Panc1 (cell line): ENCODE data around the gene SLC22A5. TPM values are rescaled to one million over a fixed set of nuclear protein-coding genes. Genes with fewer than 3 reads are reported as not detected.

Source experiments
- ATAC-seq: fragments of 200-7000 bp; cut with Tn5 transposase; 2 replicates; pipeline ENCODE4 v1.9.1; 2020; ENCODE audit warnings: mild to moderate bottlenecking, moderate library complexity
- BruUV-seq: library from RNA; stranded (reverse); fragments of 400-500 nt; replicated peaks from 2 replicates; lab custom pipeline; 2021; lab: Mats Ljungman, UMichigan
- CTCF ChIA-PET: fragments of 300-600 bp; sonication (Branson Sonifier 250); formaldehyde crosslinking; loops from one replicate; lab custom pipeline; 2022; ENCODE audit warnings: antibody characterized with exemption; lab: Charles Lee
- POLR2A ChIA-PET: fragments of 300-600 bp; sonication (Branson Sonifier 250); formaldehyde crosslinking; loops from one replicate; lab custom pipeline; 2022; ENCODE audit warnings: antibody characterized with exemption; lab: Charles Lee
- DNase-seq: peaks from one replicate; pipeline ENCODE4 v3.0.0-alpha.2; 2010; ENCODE audit warnings: low read depth, low spot score
- H3K27ac ChIP-seq: 2 replicates; pipeline ENCODE4 v1.5.1; 2011; ENCODE audit warnings: mild to moderate bottlenecking, low read length, inconsistent platforms
- H3K27me3 ChIP-seq: fragments of 200-500 bp; sonication (Bioruptor generic); 2 replicates; pipeline ENCODE4 v1.6.0; 2014; ENCODE audit warnings: low read length, inconsistent platforms; ENCODE audit not compliant: control insufficient read depth, insufficient read depth
- H3K36me3 ChIP-seq: fragments of 200-500 bp; sonication (Bioruptor generic); 2 replicates; pipeline ENCODE4 v1.5.1; 2014; ENCODE audit warnings: inconsistent platforms, mild to moderate bottlenecking, low read length, moderate library complexity; ENCODE audit not compliant: control insufficient read depth, insufficient read depth
- H3K4me1 ChIP-seq: 2 replicates; pipeline ENCODE4 v1.5.1; 2011; ENCODE audit warnings: inconsistent platforms, mild to moderate bottlenecking, low read length, moderate library complexity; ENCODE audit not compliant: control insufficient read depth, insufficient read depth
- H3K4me3 ChIP-seq, 2 experiments: 2 replicates each; pipeline ENCODE4 v1.5.1; 2011 to 2012; ENCODE audit warnings: low read depth in 2 of 2, low read length in 2 of 2, mild to moderate bottlenecking in 2 of 2, inconsistent platforms in 1 of 2, moderate library complexity in 1 of 2
- H3K9me3 ChIP-seq: fragments of 200-500 bp; sonication (Bioruptor generic); 2 replicates; pipeline ENCODE4 v1.5.1; 2014; ENCODE audit warnings: low read depth, mild to moderate bottlenecking, inconsistent platforms, low read length, moderate library complexity; ENCODE audit not compliant: control insufficient read depth, insufficient read depth
- POLR2AphosphoS5 ChIP-seq: IDR thresholded peaks from 2 replicates; pipeline ENCODE4 v1.6.1; 2012; ENCODE audit warnings: mild to moderate bottlenecking, low read depth, low read length, moderate library complexity
- SIN3A ChIP-seq: IDR thresholded peaks from 2 replicates; pipeline ENCODE4 v1.6.1; 2012; ENCODE audit warnings: low read depth, mild to moderate bottlenecking, low read length, moderate library complexity, borderline replicate concordance; ENCODE audit not compliant: insufficient read depth
- TCF7L2 ChIP-seq: IDR thresholded peaks from 2 replicates; pipeline ENCODE4 v1.6.1; 2011; ENCODE audit warnings: mild to moderate bottlenecking, low read depth, low read length, inconsistent platforms
- in situ Hi-C: cut with HindIII; loops from 2 replicates; pipeline ENCODE4 v1.10.0; 2016; ENCODE audit warnings: low sequenced_read_pairs, low pct_unique_long_range_greater_than_20kb
- intact Hi-C: fragments of 100-400 bp; cut with micrococcal nuclease; formaldehyde crosslinking; loops from one replicate; pipeline ENCODE4 v1.10.0; 2022; ENCODE audit not compliant: unreplicated experiment
- total RNA-seq: library from RNA; stranded (reverse); gene quantifications from one replicate; pipeline ENCODE4 v1.2.1, GENCODE V29; 2021; ENCODE audit not compliant: unreplicated experiment
- TF ChIP-seq, protein P1 (sequence below): fragments of 450-650 bp; IDR thresholded peaks from 2 replicates; pipeline ENCODE4 v1.5.1; 2017; ENCODE audit warnings: mild to moderate bottlenecking
- TF ChIP-seq, protein P2 (sequence below), 2 experiments: IDR thresholded peaks; 2 replicates each; pipeline ENCODE4 v1.6.1; 2011 to 2012; ENCODE audit warnings: low read depth in 2 of 2, control low read depth in 1 of 2, low read length in 1 of 2, mild to moderate bottlenecking in 1 of 2, moderate library complexity in 1 of 2; ENCODE audit not compliant: insufficient read depth in 1 of 2

The SLC22A5 gene
- total RNA-seq, 1 experiment from 2014 or later, result 9.5 TPM

DNA sequence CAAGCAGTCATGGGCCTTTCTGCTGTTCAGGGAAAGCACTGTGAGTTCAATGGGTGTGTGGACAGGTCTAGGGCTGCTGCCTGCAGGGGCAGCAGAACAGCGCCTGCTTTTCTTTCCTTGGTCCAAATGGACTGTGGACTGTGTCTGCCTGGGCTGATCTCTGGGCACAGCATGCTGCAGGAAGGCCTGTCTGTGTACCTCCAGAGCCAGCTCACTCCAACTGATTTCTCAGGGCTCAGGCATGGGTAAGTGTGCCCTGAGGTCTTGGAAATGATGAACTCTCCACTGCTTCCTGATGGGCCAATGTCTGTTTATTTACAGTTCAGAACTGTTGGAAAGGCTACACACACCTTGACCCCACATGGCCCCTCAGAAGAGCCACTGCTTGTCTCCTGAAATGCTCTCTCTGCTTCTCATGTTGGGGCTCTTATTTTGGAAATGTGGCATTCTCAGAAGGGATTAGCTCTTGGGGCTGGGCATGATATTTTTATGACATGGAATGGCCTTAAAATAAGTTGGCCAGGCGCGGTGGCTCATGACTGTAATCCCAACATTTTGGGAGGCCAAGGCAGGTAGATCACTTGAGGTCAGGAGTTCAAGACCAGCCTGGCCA lies 48.3 kb upstream of the SLC22A5 start:
- H3K27ac ChIP-seq, result no peak overlapping the region
- ChIA-PET CTCF (no interaction called here), POLR2A (no interaction called here)
- TF ChIP-seq POLR2AphosphoS5, result no peak
- TF ChIP-seq, protein P1, sequence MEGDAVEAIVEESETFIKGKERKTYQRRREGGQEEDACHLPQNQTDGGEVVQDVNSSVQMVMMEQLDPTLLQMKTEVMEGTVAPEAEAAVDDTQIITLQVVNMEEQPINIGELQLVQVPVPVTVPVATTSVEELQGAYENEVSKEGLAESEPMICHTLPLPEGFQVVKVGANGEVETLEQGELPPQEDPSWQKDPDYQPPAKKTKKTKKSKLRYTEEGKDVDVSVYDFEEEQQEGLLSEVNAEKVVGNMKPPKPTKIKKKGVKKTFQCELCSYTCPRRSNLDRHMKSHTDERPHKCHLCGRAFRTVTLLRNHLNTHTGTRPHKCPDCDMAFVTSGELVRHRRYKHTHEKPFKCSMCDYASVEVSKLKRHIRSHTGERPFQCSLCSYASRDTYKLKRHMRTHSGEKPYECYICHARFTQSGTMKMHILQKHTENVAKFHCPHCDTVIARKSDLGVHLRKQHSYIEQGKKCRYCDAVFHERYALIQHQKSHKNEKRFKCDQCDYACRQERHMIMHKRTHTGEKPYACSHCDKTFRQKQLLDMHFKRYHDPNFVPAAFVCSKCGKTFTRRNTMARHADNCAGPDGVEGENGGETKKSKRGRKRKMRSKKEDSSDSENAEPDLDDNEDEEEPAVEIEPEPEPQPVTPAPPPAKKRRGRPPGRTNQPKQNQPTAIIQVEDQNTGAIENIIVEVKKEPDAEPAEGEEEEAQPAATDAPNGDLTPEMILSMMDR, result no peak
- TF ChIP-seq, protein P2, sequence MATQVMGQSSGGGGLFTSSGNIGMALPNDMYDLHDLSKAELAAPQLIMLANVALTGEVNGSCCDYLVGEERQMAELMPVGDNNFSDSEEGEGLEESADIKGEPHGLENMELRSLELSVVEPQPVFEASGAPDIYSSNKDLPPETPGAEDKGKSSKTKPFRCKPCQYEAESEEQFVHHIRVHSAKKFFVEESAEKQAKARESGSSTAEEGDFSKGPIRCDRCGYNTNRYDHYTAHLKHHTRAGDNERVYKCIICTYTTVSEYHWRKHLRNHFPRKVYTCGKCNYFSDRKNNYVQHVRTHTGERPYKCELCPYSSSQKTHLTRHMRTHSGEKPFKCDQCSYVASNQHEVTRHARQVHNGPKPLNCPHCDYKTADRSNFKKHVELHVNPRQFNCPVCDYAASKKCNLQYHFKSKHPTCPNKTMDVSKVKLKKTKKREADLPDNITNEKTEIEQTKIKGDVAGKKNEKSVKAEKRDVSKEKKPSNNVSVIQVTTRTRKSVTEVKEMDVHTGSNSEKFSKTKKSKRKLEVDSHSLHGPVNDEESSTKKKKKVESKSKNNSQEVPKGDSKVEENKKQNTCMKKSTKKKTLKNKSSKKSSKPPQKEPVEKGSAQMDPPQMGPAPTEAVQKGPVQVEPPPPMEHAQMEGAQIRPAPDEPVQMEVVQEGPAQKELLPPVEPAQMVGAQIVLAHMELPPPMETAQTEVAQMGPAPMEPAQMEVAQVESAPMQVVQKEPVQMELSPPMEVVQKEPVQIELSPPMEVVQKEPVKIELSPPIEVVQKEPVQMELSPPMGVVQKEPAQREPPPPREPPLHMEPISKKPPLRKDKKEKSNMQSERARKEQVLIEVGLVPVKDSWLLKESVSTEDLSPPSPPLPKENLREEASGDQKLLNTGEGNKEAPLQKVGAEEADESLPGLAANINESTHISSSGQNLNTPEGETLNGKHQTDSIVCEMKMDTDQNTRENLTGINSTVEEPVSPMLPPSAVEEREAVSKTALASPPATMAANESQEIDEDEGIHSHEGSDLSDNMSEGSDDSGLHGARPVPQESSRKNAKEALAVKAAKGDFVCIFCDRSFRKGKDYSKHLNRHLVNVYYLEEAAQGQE (IDR thresholded peaks at IDR 0.05; ENCODE audit: insufficient read depth in 1 of 2, low read depth in 2 of 2, low read length in 1 of 2), result no peak
- no peak for TF ChIP-seq TCF7L2
- TF ChIP-seq SIN3A, result no peak
- H3K4me1 ChIP-seq, result no peaks in the 10 kb centered on the region
- H3K36me3 ChIP-seq, result no peaks in the 10 kb centered on the region
- intact Hi-C loops (no loop called here), in situ Hi-C loops (no loop called here)
- no peaks in the 10 kb centered on the region for H3K9me3 ChIP-seq
- H3K4me3 ChIP-seq, result no peak overlapping the region
- ATAC-seq, result peak; percentile 33; the same call in 1 of the 2 replicates
- no peak for DNase-seq
- BruUV-seq, result no TSS peak
- no peaks in the 10 kb centered on the region for H3K27me3 ChIP-seq

DNA sequence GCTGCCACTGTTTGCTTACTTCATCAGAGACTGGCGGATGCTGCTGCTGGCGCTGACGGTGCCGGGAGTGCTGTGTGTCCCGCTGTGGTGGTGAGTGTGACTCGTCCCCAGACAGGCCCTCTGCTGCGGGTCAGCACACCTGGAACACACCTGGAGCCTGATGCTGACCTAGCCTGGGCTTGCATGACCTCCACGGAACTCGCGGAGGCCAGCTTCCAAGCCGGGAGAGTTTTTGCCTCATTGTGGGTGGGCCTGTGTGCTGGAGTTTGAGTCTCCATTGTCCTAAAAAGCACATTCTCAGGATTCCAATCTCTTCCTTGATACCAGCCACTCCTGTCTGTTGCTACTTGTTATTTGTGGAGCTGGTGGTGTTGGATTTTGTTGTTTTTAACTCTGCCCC lies 47.2 kb upstream of the SLC22A5 start:
- DNase-seq, result no peak
- Histone ChIP-seq H3K4me3 (no peak overlapping the region), H3K27ac (no peak overlapping the region), H3K9me3 (no peaks in the 10 kb centered on the region), H3K36me3 (no peaks in the 10 kb centered on the region), H3K4me1 (no peaks in the 10 kb centered on the region), H3K27me3 (no peaks in the 10 kb centered on the region)
- BruUV-seq, result no TSS peak
- no peak for TF ChIP-seq TCF7L2
- TF ChIP-seq SIN3A, result no peak
- TF ChIP-seq, protein P1, result no peak
- TF ChIP-seq POLR2AphosphoS5, result no peak
- TF ChIP-seq, protein P2 (IDR thresholded peaks at IDR 0.05; ENCODE audit: insufficient read depth in 1 of 2, low read depth in 2 of 2, low read length in 1 of 2), result no peak
- in situ Hi-C loops (no loop called here), intact Hi-C loops (no loop called here)
- no peak for ATAC-seq
- CTCF ChIA-PET, result no interaction called here
- POLR2A ChIA-PET, result no interaction called here
